Measurements from ENCODE around the gene RADIL.

Gene RADIL

DNA sequence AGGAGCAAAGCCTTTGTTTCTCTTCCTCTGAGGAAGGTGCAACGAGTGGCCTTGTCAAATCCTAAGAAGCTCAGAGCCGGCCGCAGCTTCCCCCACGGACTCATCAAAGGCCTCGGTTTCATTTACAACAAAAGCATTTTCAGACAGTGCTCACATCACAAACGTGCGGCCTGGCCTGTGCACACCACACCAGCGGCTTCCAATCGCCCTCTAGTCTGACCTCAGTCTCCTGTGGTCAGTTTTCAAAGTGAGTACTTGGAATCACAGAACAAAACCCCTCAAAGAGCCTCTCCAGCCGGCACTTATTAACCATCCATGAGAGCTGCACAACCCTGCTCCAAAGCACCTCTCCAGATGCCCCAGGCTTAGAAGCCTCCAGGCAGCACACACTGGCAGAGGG lies 3.3 kb downstream of the RADIL start:
- no peak for DNase-seq

DNA sequence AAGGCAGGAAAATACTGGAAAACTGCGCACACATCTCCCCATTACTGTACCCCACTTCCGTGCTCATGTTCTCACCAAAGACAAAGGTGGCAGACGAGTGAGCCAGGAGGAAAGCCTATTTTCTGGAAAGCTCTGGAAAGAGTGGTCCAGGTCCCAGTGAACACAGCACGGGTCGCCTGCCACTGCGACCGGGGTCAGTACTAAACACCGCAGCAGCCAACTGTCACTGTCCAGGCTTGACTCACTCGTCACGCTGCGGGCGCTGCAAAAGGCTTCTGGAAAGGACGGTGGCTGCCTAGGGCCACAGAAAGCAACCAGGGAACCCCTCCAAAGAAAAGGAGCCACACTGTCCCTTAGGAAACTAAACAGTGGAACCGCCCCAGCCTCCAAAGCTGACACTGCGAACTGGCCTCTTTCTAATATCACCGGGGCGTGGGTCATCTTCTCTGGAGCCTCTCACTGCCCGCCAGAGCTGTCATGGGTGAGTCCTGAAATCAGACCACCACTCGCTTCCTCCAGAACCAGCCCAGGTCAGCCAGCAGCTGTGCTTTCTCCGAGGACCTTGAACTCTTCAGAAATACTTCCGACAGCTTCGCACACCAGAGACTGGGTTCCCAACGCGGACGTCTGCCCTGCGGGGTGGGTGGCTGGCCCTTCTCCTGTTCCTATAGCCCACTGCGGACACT lies 4.0 kb downstream of the RADIL start:
- DNase-seq = no peak

DNA sequence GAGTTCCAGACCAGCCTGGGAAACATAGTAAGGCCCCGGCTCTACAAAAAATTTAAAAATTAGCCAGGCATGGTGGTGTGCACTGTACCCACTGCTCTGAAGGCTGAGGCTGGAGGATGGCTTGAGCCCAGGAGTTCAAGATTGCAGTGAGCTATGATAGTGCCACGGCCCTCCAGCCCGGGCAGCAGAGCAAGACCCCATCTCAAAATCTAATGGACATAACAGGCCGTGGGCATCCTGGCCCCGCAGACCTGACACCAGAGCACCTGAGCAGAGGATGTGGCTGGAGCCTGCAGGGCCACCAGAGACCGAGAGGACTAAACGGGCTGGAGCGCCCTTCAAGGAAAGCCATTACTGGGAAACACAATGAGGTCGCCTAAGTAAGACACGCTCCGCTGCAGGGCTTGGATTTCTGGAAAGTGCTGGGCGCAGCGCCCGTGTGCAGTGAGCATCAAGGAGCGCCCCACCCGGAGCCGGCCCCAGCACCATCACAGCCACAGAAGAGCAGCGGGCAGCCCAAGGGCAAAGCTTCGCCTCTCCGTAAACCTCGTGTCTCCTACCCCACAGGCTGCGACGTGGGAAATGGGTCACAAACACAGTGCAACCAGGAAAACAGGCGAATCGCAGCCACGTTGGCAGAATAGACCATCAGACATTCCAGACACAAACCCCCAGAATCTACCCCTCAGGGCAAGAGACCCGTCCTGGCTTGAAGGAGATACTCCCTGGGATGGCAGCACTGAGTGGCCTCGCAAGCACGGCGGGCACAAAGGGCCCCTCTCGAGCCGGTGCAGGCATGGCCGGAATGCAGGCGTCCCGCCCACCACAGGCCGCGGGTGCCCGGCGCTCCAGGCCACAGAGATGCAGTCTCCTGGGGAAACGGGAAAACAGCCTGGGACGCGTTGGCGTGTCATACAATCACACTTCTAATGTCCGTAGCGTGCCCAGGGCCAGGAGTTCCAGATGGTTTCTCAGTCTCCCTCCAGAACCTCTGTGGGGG lies 4.9 kb downstream of the RADIL start:
- DNase-seq = no peak

DNA sequence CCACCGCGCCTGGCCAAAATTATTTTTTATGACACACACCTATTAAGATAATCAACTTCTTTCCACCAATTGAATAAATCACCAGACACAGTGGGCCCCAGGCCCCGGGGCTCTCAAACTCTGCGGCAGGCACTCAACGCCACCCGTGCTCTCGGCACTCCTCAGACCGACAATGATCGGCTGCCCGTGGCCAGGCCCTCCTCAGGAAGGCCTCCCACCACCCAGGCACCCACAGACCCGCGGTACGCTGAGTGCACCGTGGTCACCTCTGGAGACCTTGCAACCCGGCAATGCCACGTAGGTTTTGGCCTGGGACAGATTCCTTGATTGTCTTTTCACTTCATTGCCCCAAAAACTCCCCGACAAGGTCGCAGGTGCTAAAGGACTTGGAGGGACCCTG lies 6.9 kb downstream of the RADIL start:
- no peak for DNase-seq

DNA sequence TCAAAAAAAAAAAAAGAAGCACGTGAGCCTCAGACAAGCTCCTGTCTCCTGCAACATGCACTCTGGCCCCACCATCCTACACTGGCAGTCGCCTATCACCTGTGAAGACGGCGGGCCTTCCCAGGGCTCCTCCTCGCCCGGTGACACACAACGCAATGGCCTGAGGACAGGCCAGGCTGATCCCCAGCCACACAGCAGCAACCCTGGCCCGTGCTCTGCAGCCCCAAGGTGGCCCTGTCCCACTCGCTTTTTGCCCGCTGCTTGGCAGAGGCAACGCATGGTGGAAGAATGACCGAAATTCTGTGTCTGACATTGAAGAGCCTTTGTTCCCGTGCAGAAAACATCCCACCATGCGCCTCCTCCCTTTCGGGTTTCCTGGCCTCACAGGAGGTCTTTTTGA lies 8.1 kb downstream of the RADIL start:
- DNase-seq = no peak

DNA sequence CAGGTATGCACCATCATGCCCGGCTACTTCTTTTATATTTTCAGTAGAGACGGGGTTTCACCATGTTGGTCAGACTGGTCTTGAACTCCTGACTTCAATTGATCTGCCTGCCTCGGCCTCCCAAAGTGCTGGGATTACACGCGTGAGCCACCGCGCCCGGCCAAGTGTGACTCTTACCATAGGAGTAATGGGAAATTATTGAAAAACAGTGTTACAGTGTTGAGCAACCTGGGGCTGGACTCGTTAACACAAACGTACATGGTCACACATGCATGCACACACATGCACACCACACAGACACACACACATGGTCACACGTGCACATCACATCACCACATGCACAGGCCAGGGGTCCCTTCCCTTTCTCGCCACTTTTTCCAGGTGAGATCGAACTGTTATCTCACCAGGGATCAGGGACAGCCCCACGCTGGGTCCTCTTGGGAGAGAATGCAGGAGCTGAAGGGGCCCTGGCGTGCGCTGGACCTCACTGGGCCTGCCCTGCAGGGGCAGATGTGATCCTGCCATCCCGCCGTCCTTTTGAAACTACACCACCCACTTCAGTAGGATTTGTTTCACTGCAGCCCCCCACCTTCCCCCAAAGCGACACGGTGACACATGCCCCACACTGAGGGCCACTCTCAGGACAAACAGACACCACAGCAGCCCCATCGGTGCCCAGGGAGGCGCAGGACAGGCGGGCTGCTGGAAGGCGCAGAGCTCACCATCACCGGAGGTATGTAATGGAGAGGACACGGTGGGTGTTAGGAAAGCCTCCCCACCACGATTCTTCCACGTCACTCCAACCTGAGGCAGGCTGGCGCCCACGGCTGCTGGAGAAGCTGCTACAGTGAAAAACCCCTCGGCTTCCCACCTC lies 10.2 kb downstream of the RADIL start:
- no peak for DNase-seq

DNA sequence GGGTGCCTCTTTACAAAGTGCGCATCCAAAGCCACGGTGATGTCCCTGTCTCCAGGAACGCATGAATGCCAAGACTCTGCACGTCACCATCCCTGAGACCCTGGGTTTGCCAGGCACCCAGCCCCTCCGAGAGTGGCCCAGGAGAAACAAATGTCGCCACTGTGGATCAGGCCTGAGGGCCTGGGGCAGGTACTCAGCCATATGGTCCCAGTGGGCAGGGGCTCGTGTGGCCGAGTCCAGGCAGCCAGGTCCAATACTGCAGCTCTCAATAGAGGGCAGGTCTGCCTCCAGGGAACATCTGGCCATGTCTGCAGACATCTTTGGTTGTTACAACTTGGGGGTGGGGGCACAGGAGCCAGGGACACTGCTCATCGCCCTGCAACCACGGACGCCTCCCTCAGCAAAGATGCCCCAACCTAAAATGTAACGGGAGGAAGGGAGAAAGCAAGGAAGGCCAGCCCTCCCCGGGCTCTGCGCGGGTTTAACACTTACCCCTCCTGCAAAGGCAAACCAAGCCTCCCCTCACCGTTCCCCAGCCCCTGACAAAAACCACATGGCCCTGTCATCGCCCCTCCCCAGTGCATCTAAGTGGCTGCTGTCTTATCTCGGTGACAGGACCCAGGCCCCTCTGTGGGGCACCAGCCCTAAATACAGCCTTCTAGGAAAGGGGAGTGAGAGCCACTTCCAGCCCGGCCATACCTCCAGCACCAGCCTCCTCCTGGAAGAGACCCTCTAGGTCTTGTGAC lies 11.4 kb downstream of the RADIL start:
- no peak for DNase-seq

DNA sequence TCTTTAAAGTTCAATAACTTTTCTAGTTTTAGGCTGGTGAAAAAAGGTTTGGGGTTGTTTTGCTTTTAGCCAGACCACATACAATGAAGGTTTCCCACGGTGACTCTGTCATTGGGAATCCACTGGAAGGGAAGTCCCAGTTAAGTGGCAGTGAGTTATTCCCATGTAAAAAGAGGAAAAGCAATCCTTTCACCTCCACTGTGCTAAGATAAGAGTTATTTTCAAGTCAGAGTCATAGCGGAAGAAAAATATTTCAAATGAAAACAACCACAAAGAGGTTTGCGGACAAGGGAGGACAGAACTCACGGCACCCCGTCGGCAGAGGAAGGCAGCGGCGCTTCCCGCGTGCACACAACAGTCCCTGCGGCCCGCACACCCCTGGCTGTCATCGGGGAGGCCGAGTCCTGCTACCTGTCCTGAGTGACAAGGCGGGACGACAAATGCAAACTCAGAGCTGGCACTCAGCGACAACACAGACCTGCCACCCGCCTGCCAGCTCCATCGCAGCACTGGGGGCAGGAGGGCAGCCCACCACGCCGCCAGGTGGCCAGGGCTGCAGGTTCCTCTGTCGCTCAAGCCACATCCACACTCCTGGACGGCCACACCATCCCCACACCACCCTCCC lies 12.3 kb downstream of the RADIL start:
- no peak for DNase-seq

DNA sequence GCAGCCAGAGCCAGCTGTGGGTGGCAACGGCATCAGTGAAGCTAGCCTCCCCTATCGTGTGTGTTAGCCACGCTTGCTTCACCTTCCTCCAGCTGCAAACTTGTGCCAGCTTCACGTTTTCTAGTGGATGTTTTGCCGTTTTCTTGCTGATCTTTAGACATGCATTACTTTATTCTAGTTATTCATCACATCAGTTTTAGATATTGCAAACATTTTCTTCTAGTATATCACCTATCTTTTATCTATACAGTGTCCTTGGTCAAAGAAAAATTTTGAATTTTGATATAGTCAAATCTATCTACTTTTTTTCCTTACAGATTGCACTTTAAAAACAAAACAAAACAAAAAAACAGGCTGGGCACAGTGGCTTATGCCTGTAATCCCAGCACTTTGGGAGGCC lies 15.0 kb downstream of the RADIL start:
- no peak for DNase-seq

DNA sequence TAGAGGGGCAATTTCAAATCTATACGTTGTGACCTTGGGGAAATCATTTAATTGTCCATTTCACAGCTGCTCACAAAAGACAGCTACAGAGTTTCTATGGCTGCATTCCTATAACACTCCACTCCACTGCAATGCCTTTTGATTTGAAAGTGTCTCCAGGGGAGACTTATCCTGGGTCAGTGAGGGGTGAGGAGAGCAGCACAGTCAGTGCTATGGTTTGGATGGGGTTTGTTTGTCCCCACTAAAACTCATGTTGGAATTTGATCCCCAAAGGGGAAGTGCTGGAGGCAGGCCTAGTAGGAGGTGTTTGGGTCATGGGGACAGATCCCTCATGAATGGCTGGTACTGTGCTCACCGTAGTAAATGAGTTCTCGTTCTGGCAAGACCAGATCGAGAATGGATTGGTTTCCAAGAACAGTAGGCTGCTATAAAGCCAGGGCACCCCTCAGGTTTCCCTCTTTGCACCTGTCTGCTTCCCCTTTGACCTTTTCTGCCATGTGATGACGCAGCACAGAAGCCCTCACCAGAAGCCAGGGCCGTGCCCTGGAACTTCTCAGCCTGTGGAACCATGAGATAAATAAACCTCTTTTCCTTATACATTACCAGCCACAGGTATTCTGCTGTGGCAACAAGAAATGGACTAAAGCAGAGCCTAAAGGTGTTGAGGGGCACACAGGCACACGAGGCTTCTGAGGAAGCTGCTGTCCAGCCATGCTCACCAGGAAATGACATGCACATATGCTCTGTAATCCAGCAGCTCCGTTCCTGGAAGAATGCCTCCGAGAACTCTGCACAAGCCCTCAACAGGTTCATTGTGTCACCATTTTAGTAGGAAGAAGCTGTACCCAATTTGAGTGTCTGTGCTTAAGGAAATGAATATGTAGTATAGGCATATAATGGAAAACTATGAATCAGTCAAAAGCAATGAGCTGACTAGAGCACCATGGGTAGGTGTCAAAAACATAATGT lies 16.7 kb downstream of the RADIL start:
- DNase-seq = no peak

DNA sequence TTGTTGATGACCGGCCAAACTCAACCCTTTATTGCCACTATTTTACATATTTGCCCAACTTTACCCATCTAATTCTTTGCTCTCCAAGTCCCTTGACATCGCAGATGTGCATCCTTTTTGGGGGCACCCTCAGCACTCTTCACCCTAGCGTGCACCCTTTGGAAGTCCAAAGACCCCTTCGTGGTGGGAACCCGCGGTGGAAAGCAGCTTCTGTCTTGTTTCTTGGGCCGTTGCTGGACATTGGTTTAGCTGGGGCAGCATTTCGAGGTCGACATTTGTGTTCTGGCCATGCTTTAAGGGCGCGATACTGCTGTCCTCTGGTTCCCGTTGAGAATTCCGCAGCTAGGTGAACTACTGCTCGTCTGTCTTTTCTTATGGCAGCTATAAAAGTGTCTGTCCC lies 21.4 kb downstream of the RADIL start:
- no peak for DNase-seq

DNA sequence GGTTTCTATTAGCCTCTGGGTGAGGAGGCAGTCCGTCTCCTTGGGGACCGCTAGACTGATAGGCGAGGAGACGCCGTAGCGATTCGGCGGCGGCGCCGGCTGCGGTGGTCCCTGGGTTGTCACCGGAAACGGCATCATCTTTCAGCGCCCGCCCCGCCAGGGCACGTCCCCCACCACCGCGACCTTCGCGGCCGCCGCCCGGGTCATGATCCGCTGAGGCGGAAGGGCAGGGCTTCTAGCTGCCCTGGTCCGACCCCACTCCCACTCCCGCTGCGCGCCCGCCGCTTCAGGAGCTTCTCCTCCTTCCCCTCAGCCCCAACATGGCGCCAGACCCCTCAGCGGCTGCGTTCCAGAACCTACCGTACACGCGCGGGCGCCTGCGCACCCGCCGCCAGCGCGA lies 21.8 kb downstream of the RADIL start, which contains the start of gene PAPOLB:
Gene PAPOLB (minus strand): TSS at position 358 of the 400 bp plus-strand sequence. CDS start 220 bp downstream, at position 138.
- no peak for DNase-seq

DNA sequence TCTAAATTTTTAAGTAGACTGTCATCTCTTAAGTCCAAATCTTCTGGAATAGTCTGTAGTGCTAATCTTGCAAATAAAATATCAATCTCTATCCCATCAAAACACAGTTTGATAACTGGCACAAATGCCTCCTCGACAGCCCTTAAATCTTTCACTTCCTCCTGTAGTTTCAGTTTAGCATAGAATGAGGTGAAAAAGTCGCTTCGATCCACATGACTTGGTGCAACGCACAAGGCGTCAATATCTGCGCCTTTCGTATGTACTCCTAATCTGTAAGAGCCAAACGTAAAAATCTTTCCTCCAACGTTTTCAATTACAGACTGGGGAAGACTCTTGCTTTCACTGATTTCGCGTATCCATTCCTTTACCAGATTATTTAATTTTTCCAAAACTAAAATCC lies 22.3 kb downstream of the RADIL start:
- no peak for DNase-seq

DNA sequence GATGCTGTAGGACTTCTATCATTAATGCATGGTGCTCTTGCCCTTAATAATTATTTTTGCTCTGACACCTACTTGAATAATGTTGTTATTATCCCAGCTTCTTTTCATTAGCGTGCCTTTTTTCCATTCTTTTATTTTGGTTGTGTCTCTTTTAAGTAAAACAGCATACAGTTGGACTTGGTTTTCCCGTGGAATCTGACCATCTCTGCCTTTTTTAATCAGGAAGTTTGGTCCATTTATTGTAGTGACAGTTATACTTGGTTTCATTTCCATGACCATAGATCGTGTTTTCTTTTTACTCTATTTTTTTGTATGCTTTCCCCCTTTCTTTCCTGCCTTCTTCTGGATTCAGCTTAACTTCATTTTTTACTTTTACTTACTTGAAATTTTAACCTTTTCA lies 26.3 kb downstream of the RADIL start:
- no peak for DNase-seq

DNA sequence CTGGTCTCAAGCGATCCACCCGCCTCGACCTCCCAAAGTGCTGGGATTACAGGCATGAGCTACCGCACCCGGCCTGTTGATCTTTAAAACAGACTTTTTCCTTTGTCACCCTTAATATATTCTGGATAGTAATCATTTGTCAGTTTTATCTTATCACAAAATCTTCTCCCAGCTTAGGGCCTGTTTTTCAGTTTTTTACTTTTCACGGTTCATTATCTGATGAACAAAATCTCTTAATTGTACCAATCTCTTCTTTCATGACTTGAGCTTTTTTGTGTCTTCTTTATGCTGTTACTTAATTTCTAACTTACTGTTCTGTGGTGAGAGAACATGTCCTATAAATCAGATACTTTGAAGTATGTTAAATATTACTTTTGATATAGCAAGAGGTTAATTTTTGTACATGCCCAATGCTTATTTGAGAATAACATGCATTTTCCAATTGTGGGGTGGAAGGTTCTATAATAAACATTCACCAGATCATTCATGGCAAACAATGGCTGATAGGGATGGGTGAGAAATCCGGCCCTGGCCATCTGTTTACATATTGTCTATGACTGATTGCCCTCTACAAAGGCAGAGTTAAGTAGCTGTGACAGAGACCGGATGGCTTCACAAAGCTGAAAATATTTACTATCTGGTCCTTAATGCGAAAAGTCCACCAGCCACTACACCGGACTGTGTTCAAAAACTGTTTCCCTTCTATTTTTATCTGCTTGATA lies 27.0 kb downstream of the RADIL start:
- DNase-seq = no peak

DNA sequence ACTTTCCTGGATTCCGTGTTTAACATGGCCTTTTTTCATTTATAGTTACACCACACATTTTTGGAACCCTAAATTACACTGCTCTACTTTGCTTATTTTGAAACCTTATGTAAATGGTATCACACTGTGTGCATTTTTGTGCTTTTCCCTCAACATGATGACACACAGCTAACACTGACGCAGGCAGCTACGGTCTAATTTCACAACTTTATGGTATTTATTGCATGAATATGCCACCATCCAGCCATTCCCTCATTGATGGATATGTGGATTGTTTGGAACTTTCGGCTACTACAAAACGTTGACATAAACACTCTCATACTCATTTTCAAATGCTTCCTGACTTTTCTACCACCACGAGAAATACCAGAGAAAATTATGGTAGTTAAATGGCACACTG lies 28.6 kb downstream of the RADIL start:
- no peak for DNase-seq

DNA sequence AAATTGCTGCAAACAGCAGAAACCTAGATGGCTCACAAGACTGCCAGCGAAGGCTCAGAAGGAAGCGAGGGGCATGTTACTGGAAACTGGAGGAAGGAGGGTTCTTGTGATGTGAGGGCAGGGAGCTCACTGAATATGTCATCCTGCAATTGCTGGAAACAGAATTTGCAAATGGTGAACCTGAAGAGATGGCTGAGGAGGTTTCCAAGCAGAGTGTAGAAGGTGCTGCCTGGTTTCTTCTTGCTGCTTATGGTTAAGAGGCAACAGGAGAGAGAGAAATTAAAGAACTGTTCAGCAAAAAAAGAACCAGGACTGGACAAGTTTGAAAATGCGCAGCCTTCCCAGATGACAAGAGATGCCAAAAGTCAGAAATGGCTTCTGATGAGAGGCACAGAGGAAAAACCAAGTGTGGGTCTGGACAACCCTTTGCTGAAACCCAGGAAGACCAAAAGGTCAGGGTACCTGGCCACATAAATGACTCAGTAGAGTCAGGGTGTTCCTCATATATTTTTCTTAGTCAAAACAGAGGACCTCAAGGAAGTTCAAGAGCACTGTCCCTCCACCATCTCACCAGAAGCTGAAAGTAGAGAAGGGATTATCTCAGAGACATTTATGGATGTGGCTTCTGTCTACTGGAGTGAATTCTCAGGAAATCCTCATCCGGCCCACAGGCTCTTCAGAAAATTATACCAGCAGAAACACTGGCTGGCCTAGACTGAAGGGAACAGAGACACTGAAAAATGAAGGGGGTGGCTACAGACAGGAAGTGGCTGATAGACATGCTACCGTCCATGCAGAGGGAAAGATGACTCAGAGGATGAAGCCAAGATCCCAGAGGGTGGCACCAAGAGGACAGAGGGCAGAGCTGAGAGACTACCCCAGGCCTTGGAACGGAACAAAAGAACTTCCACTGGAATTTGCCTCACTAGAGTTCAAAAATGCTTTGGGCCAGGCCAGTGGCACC lies 31.8 kb downstream of the RADIL start:
- DNase-seq = no peak

DNA sequence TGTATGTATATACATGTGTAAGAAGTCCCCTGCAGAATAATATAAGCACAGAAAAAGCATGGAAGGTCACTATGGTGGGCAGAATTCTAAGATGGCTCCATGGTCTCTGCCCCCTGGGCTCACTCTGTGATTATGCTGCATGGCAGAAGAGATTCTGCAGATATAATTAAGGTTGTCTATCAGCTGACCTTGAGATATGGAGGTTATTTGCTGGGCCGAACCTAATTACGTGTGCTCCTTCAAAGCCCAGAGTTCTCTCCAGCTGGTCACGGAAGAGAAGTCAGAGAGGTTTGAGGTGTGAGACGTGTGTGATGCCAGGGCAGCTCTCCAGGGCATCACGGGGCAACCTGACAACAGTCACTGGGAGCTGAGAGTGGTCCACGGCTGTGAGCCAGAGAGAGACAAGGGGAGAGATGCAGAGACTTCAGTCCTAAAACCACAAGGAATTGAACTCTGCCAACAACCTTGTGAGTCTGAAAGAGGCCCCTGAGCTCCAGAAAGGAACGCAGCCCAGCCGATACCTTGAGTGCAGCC lies 33.2 kb downstream of the RADIL start:
- DNase-seq = no peak
